HG03108 (cell line): ENCODE results near the gene FAM240B.

ENCODE experiments used
- ATAC-seq: cut with Tn5 transposase; IDR thresholded peaks from one replicate; pipeline ENCODE4 v1.9.1; 2021; ENCODE audit warnings: moderate library complexity; ENCODE audit not compliant: unreplicated experiment

Gene FAM240B

DNA sequence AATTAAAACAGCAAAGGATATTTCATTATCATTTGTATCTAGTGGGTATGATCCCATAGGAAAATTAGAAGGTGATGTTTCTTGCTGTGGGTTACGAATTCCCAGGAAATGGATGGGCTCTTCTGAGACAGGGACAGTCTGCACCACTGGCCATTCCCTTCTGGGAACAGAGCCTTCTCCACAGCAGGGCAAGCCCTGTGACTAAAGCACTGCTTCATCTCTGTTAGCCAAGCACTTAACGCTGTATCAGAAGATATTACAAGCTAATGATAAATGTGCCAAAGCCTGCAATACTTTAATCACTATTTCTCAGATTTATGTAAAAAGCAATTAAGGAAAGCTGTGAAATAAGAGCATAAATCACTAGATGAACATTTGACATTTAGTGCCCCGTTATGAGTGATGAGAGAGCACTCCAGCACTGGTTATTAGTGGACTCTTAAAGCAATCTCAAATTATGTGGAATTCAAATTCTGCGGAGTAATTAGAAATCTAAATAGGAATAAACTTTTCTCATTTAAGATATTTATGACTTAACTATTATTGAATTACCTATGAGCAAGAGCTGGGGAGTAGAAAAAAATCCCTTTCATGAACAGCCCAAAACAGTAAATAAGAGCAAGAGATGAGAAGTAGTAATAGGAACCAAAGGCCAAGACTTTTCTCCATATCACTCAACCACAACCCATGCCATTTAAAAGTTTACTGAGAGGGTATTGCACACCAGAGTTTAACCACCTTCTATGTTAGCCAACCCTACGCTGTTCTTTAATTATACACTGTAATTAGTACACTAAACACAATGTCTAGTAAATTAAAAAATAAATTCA is 49.2 kb downstream of the FAM240B start:
- ATAC-seq: no peak

DNA sequence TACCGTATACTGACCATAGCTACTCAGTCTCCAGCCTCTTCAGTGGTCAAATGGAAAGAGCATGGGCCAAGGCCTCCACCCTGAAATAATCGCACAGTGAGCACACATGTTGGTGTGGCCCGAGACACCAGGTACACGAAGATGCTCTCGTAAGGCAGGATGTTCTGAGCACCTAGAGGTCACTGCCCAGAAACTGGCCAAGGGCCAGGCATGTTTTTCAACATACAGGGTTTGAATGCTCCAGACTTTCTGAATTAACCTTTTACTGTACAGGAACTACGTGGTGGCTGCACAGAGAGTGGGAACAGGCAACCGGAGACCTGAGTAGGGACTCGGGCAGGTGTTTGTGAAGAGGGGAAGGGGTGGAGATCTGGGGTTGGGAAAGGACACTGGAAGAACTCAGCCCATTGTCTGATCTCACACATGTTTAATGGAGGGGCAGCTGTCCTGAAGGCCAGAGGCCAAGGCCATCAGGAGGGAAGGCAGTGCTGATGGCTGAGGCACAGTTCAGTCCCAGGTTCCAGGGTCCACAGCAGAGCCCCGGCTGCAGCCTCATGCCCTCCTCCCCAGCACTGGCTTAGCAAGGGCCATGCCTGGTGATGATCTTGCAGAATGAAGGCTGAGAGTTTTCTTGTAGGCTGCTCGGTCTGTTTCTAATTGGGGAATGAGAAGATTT is 51.0 kb downstream of the FAM240B start:
- no peak for ATAC-seq

DNA sequence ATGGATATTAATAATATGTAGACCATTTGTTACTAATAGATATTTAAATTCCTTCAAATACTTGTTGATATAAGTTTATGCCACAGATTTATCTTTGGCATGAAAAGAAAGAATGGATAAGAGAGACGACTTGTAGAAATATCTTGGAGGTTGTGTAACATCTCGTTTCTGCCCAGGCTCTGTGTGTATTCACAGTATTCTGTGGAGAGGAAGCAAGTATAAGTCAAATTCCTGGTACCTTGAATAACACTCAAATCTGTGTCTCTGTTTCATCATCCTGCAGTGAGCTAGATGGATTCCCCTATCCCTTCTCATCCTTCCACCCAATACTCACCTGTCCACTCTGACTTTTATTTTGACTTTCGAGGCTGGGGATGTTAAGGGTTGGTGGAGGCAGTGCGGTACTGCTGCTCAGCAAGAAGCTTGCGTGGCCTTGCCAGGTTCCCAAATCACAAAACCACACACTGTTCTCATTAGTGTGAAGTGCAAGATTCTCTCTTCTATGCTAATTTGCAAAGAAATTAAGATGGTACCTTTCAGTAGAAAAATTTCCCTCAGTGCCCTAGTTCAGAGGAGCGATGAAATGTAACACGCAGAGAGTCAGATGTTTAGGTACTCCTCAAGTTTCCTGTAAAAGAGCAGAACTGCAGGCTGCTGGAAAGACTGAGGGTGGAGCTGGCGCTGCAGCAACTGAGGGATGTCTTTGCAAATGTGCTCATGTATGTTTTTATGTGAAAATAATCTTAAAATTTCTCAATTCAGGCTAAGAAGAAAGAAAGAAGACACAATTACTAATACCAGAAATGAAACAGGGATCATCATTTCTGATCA is 57.0 kb downstream of the FAM240B start:
- no peak for ATAC-seq

DNA sequence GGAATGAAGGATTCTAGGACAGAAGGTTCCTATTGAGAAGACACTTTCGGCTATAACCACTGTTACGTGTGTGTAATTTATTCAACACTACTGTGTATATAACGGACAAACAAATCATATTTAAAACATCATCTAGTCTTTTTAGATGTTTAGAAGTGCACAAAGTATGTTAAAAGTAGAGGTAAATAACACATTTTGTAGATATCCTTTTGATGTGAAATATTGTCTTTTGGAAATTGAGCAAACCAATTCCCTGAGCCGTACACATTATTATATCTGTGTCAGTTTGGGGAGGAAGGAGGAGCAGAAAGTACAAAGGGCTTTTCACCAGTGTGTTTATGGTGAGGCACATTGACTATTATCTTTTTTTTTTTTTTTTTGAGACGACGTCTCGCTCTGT is 60.4 kb downstream of the FAM240B start:
- ATAC-seq: no peak

DNA sequence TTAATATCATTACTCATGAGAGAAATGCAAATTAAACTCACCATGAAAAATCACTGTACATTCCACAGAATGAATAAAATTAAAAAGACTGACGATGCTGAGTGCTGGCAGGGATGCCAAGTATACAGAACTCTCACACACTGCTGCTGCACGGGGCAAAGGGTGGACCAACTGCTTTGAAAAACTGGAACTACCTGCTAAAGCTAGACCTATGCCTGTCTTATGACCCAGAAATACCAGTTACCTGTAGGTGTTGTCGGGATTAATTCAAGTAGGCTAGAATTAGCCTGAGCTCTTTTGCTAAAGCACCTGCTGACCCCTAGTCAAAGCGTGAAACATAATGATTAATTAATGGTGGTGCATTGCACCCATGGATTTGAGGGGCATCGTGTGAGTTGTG is 63.0 kb downstream of the FAM240B start:
- no peak for ATAC-seq

DNA sequence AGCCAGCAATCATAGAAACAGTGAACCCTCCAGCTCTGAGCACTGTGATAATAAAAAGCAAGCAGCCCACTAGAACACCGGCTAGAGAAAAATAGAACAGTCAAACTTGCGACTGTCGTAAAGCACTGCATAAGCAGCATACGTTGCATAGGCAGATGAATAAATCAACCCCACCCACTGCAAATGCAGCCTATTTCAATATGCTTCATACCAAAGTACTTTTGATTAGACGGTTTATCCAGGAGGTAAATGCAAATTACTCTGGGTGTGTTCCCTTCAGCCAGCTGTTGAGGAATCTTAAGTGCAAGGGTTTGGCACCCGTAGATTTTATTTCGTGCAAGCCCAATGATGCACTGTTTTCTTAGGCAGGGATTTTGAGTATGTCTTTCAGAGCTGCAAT is 67.4 kb downstream of the FAM240B start:
- no peak for ATAC-seq

DNA sequence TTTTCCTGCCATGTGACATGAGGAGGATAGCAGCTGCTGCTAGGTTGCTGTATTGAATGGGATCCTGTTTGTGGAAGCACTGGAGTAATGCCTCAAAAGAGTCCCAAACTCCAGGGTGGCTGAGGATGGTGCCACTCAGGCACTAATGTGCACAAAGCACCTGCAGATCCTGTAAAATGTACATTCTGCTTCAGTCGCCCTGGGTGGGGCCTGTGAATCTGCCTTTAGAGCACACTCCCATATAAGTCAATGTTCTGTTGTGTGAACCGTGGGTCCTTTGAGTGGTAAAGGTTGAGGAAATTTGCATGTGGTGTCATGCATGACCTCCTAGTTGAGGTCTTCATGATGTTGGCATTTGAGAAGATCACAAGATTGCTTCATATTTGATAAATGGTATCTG is 67.9 kb downstream of the FAM240B start:
- no peak for ATAC-seq

DNA sequence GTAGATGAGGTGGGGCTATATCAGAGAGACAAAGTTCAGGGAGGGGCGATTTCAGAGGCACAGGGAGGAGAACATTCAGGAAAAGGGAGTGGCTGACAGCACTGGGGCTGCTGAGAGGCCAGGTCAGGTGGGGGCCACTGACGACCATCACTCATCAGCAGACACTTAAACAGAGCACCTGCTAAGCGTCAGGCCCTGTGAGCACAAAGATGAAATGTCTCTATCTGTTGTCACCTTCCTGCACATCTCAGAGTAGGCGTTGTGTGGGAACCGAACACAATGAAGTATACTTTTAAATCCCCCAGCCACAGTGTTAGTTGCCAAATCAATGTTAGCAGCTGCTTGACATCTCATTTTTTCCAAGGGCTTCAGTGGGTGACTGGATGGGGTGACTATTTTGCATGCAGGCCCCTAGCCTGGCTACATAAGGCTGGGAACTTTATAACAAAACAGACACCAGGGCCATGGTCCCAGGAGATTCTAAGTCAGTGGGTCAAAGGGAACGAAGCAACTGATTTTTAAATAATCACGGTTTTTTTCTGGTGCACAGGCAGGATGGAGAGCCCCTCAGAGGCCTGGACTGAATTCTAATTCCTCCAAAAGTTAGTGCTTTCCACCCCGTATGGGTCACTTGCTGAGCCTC is 68.4 kb downstream of the FAM240B start:
- no peak for ATAC-seq

DNA sequence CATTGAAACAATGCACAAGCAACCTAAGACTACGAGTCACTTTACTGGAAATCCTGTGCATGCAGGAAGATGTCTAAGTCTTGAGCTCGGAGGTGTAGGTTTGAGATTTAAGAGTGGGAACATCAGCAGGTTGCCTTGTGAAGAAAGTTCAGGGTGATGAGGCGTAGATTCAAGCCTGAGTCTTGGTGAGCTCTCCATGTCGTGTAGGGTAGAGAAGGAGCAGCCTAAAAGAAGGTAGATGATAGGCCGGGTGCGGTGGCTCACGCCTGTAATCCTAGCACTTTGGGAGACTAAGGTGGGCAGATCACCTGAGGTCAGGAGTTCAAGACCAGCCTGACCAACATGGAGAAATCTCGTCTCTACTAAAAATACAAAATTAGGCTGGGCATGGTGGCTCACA is 69.4 kb downstream of the FAM240B start:
- ATAC-seq: no peak

DNA sequence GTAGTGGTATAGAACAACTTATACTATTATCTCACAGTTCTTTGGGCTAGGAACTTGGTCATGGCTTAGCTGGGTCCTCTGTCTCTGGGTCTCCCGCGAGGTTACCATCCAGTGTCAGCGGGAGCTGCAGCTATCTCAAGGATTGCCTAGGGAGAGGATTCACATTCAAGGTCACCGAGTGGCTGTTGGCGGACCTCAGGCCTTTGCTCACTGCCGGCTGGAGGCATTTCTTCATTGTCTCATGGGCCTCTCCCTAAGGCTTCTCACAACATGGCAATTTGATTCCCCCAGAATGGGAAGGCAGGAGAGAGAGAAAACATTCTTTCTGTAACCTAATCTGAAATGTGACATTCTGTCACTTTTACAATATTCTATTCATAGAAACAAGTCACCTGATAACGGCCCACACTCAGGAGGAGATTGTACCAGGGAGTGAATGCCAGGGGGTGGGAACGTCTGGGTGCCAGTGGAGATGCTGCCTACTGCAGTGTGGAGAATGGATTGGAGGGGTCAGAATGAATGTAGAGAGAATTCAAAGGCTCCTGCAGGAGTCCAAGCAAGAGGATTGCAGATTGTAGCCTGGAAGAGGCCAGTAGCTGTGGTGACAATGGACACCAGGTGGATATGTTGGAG is 70.1 kb downstream of the FAM240B start:
- ATAC-seq: no peak

DNA sequence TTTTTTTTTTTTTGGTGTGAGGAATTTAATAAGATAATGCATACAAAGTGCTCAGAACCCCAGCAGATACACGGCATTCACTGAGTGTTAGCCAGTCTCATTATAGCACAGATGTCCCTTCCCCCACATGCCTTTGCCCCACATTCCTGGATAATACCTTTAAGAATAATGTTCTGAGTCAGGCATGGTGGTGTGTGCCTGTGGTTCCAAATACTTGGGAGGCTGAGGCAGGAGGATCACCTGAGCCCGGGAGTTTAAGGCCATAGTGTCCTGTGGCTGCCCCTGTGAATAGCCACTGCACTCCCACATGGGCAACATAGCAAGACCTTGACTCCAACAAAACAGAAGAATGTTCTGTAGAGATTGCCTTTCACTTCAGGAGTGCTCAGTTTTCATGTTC is 75.3 kb downstream of the FAM240B start:
- no peak for ATAC-seq
